ENCODE results near the gene GLCE. TPM values are rescaled to one million over a fixed set of nuclear protein-coding genes. Genes with fewer than 3 reads are reported as not detected.
A peak's percentile ranks its signal among the peaks of the same experiment; 100 is the strongest.

Gene GLCE
- total and polyA plus RNA-seq, 9 of the 15 experiments (the other 6 are each of a cell fraction or from before 2014, with no cell fraction given), result 4.6 to 12.3 (median 10.6) TPM

GRCh38 chr15:69280783-69281182, 120.3 kb downstream of the GLCE start (continued):
- TF ChIP-seq, protein P1, sequence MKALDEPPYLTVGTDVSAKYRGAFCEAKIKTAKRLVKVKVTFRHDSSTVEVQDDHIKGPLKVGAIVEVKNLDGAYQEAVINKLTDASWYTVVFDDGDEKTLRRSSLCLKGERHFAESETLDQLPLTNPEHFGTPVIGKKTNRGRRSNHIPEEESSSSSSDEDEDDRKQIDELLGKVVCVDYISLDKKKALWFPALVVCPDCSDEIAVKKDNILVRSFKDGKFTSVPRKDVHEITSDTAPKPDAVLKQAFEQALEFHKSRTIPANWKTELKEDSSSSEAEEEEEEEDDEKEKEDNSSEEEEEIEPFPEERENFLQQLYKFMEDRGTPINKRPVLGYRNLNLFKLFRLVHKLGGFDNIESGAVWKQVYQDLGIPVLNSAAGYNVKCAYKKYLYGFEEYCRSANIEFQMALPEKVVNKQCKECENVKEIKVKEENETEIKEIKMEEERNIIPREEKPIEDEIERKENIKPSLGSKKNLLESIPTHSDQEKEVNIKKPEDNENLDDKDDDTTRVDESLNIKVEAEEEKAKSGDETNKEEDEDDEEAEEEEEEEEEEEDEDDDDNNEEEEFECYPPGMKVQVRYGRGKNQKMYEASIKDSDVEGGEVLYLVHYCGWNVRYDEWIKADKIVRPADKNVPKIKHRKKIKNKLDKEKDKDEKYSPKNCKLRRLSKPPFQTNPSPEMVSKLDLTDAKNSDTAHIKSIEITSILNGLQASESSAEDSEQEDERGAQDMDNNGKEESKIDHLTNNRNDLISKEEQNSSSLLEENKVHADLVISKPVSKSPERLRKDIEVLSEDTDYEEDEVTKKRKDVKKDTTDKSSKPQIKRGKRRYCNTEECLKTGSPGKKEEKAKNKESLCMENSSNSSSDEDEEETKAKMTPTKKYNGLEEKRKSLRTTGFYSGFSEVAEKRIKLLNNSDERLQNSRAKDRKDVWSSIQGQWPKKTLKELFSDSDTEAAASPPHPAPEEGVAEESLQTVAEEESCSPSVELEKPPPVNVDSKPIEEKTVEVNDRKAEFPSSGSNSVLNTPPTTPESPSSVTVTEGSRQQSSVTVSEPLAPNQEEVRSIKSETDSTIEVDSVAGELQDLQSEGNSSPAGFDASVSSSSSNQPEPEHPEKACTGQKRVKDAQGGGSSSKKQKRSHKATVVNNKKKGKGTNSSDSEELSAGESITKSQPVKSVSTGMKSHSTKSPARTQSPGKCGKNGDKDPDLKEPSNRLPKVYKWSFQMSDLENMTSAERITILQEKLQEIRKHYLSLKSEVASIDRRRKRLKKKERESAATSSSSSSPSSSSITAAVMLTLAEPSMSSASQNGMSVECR (CRISPR knock-in tag; IDR thresholded peaks at IDR 0.05), result no peak
- TF ChIP-seq MCM3 (IDR thresholded peaks at IDR 0.05) (no peak), FUS (optimal IDR thresholded peaks at IDR 0.05; ENCODE audit: low read depth, low read length) (no peak), LCOR (CRISPR knock-in tag; IDR thresholded peaks at IDR 0.05) (no peak), HEY1 (CRISPR knock-in tag; IDR thresholded peaks at IDR 0.05; ENCODE audit: borderline replicate concordance) (no peak)

GRCh38 chr15:69282104-69282743, 121.8 kb downstream of the GLCE start:
- intact Hi-C loops (cut with micrococcal nuclease) (no loop called here), in situ Hi-C loops (cut with MboI) (no loop called here)
- no peaks in the 10 kb centered on the region for H3K4me1 ChIP-seq (replicated peaks in 1 of 2; ENCODE audit: control insufficient read depth in 2 of 2, insufficient read depth in 2 of 2, low read length in 2 of 2)
- H3K4me2 ChIP-seq (ENCODE audit: insufficient read depth, low read length), result no peak overlapping the region
- no peak overlapping the region for H3K9ac ChIP-seq (ENCODE audit: insufficient read depth in 1 of 2, low read depth in 2 of 2, low read length in 2 of 2)
- ATAC-seq (no peak), FAIRE-seq (no peak), DNase-seq (ENCODE audit: extremely low read depth in 1 of 4, low spot score in 3 of 4) (no peak)
- H3K4me3 ChIP-seq, result no peak overlapping the region
- ChIA-PET CTCF (ENCODE audit: low intra/inter-chr PET ratio) (no interaction called here), POLR2A (no interaction called here)
- no peaks in the 10 kb centered on the region for H3K36me3 ChIP-seq (ENCODE audit: control insufficient read depth, insufficient read depth, low read length)
- 1% methylated on average over 8 of the region's 9 CpGs for WGBS (ENCODE audit: insufficient coverage, low coverage, missing lambda C conversion rate)
- H4K20me1 ChIP-seq (replicated peaks; ENCODE audit: control insufficient read depth, insufficient read depth, low read length), result no peaks in the 10 kb centered on the region
- no peaks in the 10 kb centered on the region for H3K9me3 ChIP-seq (replicated peaks; ENCODE audit: control insufficient read depth, insufficient read depth, low read depth, low read length)
- H2AFZ ChIP-seq (ENCODE audit: low read depth, low read length), result no peak overlapping the region
- no peaks in the 10 kb centered on the region for H3K9me1 ChIP-seq (ENCODE audit: control insufficient read depth, insufficient read depth, low read length)
- peaks cover 16 to 49% of the 10 kb centered on the region in 2 experiments; a peak in 4 of 5 replicates for H3K27me3 ChIP-seq (ENCODE audit: control insufficient read depth in 2 of 2, insufficient read depth in 2 of 2, low read length in 2 of 2)
- H3K79me2 ChIP-seq (ENCODE audit: control insufficient read depth, insufficient read depth, low read length), result no peaks in the 10 kb centered on the region
- BruUV-seq (replicated peaks), result no TSS peak
- no peak overlapping the region for H3K27ac ChIP-seq (ENCODE audit: extremely low read depth, low read depth, low read length)
- TF ChIP-seq SMARCC2 (IDR thresholded peaks at IDR 0.05; ENCODE audit: low read depth) (no peak), CEBPG (CRISPR knock-in tag; IDR thresholded peaks at IDR 0.05) (no peak), CEBPG (tag; conservative IDR thresholded peaks at IDR 0.05 in 1 of 2, IDR thresholded peaks at IDR 0.05 in 1 of 2) (peak; percentile 54 to 80; a peak in 3 of 4 replicates), ZNF766 (CRISPR knock-in tag; conservative IDR thresholded peaks at IDR 0.05) (no peak), CLOCK (CRISPR knock-in tag; IDR thresholded peaks at IDR 0.05; ENCODE audit: borderline replicate concordance) (no peak), ATF3 (IDR thresholded peaks at IDR 0.05) (peak; percentile 74), ATF3 (CRISPR knock-in tag; conservative IDR thresholded peaks at IDR 0.05) (no peak), RFX7 (CRISPR knock-in tag; IDR thresholded peaks at IDR 0.05) (no peak), RFX1 (IDR thresholded peaks at IDR 0.05) (no peak)
